Activated CD4-positive, CD25-positive, alpha-beta regulatory T cell treated with anti-CD3 and anti-CD28 coated beads, Interleukin-2, amount 50 U/mL, for 72 hours (primary cell): ENCODE data around the gene SKA3.
"Not testable (repeated sequence)": the region's sequence is repeated elsewhere in the genome, so short reads cannot be mapped to it uniquely, and the experiment has no call there.

ENCODE experiments used
- DNase-seq: peaks from one replicate; pipeline ENCODE4 v3.0.0; 2021

The SKA3 gene

GRCh38 chr13:21165606-21166005, 10.7 kb downstream of the SKA3 start:
- DNase-seq = not testable (repeated sequence)

GRCh38 chr13:21164631-21165030, 11.7 kb downstream of the SKA3 start:
- DNase-seq = no peak

- no peak for DNase-seq
These were observed 24.0 kb downstream of the SKA3 start for GRCh38 chr13:21152251-21152899.

GRCh38 chr13:21150013-21150412, 26.3 kb downstream of the SKA3 start:
- no peak for DNase-seq

- no peak for DNase-seq
These were observed 26.8 kb downstream of the SKA3 start for GRCh38 chr13:21149568-21149967.

DNA sequence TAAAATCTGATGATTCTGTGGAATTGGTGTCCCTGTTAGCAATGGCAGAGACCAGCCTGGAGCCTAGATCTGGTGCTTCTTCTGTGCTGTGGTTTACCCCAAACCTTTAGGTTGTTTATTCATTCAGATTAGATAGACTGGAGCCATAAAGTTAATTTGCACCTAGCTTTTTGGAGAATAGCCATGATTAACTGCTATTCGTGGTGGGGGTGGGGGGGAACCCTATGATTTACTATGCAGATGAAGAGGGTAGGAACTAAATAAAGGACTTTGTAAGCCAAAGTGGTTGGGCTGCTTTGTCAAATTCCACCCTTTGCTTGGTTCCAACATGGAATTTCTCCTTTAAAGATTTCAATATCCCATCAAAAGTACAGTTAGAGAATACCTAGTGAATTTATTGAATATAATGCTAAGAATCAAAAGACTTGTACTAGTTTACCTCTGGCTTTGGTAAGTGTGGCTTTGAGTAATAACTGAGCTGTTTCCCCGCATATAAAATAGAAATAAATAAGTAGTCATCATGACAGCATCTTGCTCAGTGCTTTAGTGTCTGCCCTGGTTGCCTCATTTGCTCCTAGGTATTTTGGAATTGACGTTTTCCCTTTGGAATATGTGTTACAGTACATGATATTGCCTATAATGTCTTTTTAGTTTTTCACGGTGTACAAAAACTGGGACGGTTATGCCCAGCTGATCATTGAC, 27.6 kb downstream of the SKA3 start:
- DNase-seq = no peak

GRCh38 chr13:21147827-21148226, 28.5 kb downstream of the SKA3 start:
- no peak for DNase-seq

GRCh38 chr13:21142766-21143165, 33.6 kb downstream of the SKA3 start:
- DNase-seq = no peak

- no peak for DNase-seq
These were observed 37.0 kb downstream of the SKA3 start for GRCh38 chr13:21139374-21139773.

- DNase-seq = no peak
These were observed 37.8 kb downstream of the SKA3 start for GRCh38 chr13:21138561-21138960.

DNA sequence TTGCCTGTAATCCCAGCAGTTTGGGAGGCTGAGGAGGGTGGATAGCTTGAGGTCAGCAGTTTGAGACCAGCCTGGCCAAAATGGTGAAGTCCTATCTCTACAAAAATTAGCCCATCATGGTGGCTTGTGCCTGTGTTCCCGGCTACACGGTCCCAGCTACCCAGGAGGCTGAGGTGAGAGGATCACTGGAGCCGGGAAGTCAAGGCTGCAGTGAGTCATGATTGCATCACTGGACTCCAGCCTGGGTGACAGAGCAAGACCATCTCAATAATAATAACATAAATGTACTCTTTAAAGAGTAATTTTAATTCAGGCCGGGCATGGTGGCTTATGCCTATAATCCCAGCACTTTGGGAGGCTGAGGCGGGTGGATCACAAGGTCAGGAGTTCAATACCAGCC, 38.7 kb downstream of the SKA3 start:
- no peak for DNase-seq

- DNase-seq = not testable (repeated sequence)
These were observed 40.5 kb downstream of the SKA3 start for GRCh38 chr13:21135833-21136232.

- no peak for DNase-seq
These were observed 41.9 kb downstream of the SKA3 start for GRCh38 chr13:21134475-21134874.

- no peak for DNase-seq
These were observed 43.3 kb downstream of the SKA3 start for GRCh38 chr13:21133077-21133476.

- no peak for DNase-seq
These were observed 46.2 kb downstream of the SKA3 start for GRCh38 chr13:21130116-21130515.

DNA sequence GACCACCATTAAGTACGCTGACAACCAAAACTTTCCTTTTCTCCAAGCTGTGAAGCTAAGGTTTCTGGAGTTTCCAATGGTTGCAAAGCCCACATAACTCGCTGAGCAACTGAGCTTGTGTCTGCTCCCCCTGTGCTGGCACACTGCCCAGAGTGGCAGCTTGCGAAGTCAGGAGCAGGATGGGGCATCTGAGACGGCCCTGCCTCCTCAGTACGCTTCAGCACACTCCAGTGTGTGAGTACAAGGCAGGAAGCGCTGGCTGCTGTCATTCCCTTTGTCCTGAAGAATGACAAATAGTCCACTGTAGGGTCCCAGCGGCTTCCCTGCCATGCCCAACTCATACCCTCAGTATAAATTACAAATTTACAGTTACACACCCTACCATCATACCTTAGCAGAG, 51.5 kb downstream of the SKA3 start:
- DNase-seq = no peak

DNA sequence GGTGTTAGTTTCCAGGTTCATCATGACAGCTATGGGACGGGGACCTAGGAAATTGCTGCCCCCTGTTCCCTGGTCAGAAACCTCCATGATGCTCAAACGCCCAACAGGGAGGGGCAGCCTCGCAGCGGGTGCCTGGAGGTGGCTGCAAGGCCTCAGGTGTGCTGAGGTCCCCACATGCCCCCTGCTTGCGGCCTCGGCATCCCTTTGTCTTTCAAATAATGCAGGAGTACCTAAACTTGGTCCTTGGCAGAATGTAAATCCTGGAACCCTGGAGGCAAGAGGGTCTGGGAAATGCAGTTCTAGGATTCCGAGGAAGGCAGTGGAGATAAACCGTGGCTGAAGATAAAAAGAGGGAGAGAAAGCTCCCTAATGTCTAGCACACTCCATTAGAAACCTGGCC, 52.4 kb downstream of the SKA3 start:
- no peak for DNase-seq

DNA sequence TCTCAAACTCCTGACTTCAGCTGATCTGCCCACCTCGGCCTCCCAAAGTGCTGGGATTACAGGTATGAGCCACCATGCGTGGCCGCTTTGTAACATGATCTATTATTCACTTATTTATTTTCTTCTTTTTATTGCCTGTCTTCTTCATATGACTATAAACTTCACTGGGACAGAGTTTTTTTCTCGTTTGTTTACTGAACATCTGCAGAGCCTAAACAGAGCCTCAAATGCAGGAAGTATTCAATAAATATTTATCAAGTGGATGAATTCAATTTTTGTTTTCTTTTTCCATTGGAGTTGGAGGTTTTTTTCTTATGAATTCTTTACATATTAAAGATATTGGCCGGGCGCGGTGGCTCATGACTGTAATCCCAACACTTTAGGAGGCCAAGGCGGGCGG, 54.7 kb downstream of the SKA3 start:
- no peak for DNase-seq

- DNase-seq = no peak
These were observed 56.2 kb downstream of the SKA3 start for GRCh38 chr13:21120191-21120590.

DNA sequence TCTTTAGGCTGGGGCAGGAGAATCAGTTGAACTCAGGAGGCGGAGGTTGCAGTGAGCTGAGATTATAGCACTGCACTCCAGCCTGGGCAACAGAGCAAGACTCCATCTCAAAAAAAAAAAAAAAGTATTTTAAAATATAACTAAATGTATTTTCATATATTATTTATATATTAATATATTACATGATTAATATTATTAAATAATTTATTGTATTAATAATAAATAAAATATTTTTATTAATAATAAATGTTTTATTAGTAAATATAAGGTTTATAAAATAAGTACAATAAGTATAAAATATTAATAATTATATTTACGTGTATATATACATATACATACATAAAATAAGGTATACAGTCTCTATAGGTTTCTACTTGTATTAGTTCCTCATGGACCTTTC, 56.8 kb downstream of the SKA3 start:
- DNase-seq = no peak

- DNase-seq = no peak
These were observed 58.2 kb downstream of the SKA3 start for GRCh38 chr13:21118180-21118579.

DNA sequence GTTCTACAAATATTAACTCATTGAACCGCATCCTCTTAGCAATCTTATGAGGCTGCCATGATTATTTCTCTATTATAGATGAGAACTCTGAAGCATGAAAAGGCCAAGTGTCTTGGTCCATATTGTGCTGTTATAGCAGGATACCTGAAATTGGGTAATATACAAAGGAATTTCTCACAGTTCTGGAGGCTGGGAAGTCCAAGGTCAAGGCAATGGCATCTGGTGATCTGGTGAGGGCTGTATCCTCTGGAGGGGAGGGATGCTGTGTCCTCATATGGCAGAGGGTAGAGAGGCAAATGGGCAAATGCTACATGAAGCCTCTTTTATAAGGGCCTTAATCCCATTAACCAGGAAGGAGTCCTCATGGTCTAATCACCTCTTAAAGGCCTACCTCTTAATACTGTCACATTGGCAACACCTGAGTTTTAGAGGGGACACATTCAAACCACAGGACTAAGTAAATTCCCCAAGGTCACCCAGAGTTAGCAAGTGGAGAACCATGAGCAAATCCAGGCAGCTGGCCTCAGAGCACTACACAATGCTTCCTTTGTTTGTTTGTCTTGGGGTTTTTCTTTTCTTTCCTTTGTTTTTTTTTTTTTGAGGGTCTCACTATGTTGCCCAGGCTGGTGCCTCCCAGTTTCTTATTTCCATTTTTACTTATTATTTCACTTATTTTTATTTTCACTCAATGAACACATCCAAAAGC, 59.1 kb downstream of the SKA3 start:
- DNase-seq = no peak

- DNase-seq = no peak
These were observed 60.2 kb downstream of the SKA3 start for GRCh38 chr13:21116141-21116540.

DNA sequence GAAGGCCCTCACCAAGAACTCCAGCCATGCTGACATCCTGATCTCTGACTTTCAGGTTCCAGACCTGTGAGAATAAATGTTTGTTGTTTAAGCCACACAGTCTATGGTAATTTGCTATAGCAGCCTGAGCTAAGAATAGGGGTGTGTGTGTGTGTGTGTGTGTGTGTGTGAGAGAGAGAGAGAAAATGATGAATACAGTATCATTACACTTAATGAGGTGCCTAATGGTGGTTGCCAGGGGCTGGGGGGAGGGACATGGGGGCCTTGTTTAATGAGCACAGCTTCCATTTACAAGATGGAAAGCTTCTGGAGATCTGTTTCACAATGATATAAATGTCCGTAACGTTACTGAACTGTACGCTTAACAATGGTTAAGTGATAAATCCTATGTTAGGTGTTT, 61.1 kb downstream of the SKA3 start:
- no peak for DNase-seq
